Measurements from ENCODE around the gene GAA.

Gene GAA

DNA sequence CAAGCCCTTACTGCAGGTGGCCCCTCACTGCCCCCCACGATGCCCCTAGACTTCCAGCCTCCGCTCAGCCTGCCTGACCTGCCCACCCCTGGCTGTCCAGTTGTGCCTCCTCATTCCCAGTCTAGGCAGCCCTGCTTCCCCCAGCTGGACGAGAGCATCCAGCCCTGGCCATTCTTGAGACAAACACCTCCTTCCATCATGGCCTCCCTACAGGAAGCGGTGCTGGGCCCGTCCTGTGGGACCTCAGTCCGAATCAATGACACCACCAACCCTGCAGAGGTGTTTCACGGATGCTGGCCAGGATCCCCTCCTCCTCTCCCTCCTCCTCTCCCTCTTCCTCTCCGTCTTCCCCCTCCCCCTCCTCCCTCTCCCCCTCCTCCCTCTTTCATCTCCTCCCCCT is 36.7 kb upstream of the GAA start:
- TF ChIP-seq FOXP2 (optimal IDR thresholded peaks at IDR 0.05; ENCODE audit: borderline replicate concordance, extremely low read depth, extremely low read length, insufficient read depth) (no peak), REST (IDR thresholded peaks at IDR 0.05; ENCODE audit: insufficient read depth in 1 of 2, low read depth in 2 of 2, low read length in 2 of 2) (no peak), TAF1 (IDR thresholded peaks at IDR 0.05; ENCODE audit: borderline replicate concordance, insufficient read depth, low read length) (no peak), SIN3A (IDR thresholded peaks at IDR 0.05; ENCODE audit: borderline replicate concordance, insufficient read depth, low read length) (no peak), POLR2AphosphoS5 (IDR thresholded peaks at IDR 0.05; ENCODE audit: low read depth, low read length) (no peak)

GRCh38 chr17:80065478-80066170 is 35.8 kb upstream of the GAA start:
- TF ChIP-seq SIN3A (IDR thresholded peaks at IDR 0.05; ENCODE audit: borderline replicate concordance, insufficient read depth, low read length) (no peak), POLR2AphosphoS5 (IDR thresholded peaks at IDR 0.05; ENCODE audit: low read depth, low read length) (no peak), REST (IDR thresholded peaks at IDR 0.05; ENCODE audit: insufficient read depth in 1 of 2, low read depth in 2 of 2, low read length in 2 of 2) (no peak)

GRCh38 chr17:80067393-80067986 is 33.9 kb upstream of the GAA start:
- TF ChIP-seq FOXP2 (optimal IDR thresholded peaks at IDR 0.05; ENCODE audit: borderline replicate concordance, extremely low read depth, extremely low read length, insufficient read depth) (no peak), POLR2AphosphoS5 (IDR thresholded peaks at IDR 0.05; ENCODE audit: low read depth, low read length) (no peak), SIN3A (IDR thresholded peaks at IDR 0.05; ENCODE audit: borderline replicate concordance, insufficient read depth, low read length) (no peak), REST (IDR thresholded peaks at IDR 0.05; ENCODE audit: insufficient read depth in 1 of 2, low read depth in 2 of 2, low read length in 2 of 2) (no peak)

GRCh38 chr17:80068301-80069222 is 32.8 kb upstream of the GAA start:
- no peak for TF ChIP-seq REST (IDR thresholded peaks at IDR 0.05; ENCODE audit: insufficient read depth in 1 of 2, low read depth in 2 of 2, low read length in 2 of 2)
- peak; percentile 17; the same call in 1 of the 2 replicates for TF ChIP-seq SIN3A (IDR thresholded peaks at IDR 0.05; ENCODE audit: borderline replicate concordance, insufficient read depth, low read length)
- no peak for TF ChIP-seq POLR2AphosphoS5 (IDR thresholded peaks at IDR 0.05; ENCODE audit: low read depth, low read length)
- TF ChIP-seq FOXP2 (optimal IDR thresholded peaks at IDR 0.05; ENCODE audit: borderline replicate concordance, extremely low read depth, extremely low read length, insufficient read depth), result peak; percentile 72
- TF ChIP-seq TAF1 (IDR thresholded peaks at IDR 0.05; ENCODE audit: borderline replicate concordance, insufficient read depth, low read length), result no peak
